Brain microvascular endothelial cell (primary cell): ENCODE results near the gene ZNF526.
A peak's percentile ranks its signal among the peaks of the same experiment; 100 is the strongest.

Experiments
- DNase-seq: peaks from one replicate; pipeline ENCODE4 v3.0.0-alpha.2; 2020
- H3K27ac ChIP-seq: fragments of 250-450 bp; sonication (Bioruptor Pico); 2 replicates; pipeline ENCODE4 v1.5.1; 2020; ENCODE audit warnings: mild to moderate bottlenecking, moderate library complexity
- H3K27me3 ChIP-seq: fragments of 250-450 bp; sonication (Bioruptor Pico); replicated peaks from 2 replicates; pipeline ENCODE4 v1.5.1; 2020; ENCODE audit warnings: mild to moderate bottlenecking
- H3K36me3 ChIP-seq: fragments of 250-450 bp; sonication (Bioruptor Pico); replicated peaks from 2 replicates; pipeline ENCODE4 v1.5.1; 2020; ENCODE audit warnings: mild to moderate bottlenecking
- H3K4me3 ChIP-seq: 2 replicates; pipeline ENCODE4 v1.5.1; 2011; ENCODE audit warnings: low read depth, mild to moderate bottlenecking, control low read depth, low read length, moderate library complexity
- CTCF ChIP-seq: IDR thresholded peaks from 2 replicates; pipeline ENCODE4 v1.5.1; 2011; ENCODE audit warnings: low read depth, mild to moderate bottlenecking, moderate library complexity, low read length, control low read depth, inconsistent platforms; ENCODE audit errors: missing control alignments
- in situ Hi-C: cut with HindIII; loops from 2 replicates; pipeline ENCODE4 v1.10.0; 2017; ENCODE audit warnings: low sequenced_read_pairs, low pct_ligation_motif_present

The ZNF526 gene

GRCh38 chr19:42235181-42235580 is 15.1 kb downstream of the ZNF526 start:
- Histone ChIP-seq H3K27ac (no peak overlapping the region), H3K36me3 (peaks cover 69% of the 10 kb centered on the region), H3K27me3 (no peaks in the 10 kb centered on the region), H3K4me3 (no peak overlapping the region)
- no peak for TF ChIP-seq CTCF
- DNase-seq = no peak
- in situ Hi-C loops = no loop called here

DNA sequence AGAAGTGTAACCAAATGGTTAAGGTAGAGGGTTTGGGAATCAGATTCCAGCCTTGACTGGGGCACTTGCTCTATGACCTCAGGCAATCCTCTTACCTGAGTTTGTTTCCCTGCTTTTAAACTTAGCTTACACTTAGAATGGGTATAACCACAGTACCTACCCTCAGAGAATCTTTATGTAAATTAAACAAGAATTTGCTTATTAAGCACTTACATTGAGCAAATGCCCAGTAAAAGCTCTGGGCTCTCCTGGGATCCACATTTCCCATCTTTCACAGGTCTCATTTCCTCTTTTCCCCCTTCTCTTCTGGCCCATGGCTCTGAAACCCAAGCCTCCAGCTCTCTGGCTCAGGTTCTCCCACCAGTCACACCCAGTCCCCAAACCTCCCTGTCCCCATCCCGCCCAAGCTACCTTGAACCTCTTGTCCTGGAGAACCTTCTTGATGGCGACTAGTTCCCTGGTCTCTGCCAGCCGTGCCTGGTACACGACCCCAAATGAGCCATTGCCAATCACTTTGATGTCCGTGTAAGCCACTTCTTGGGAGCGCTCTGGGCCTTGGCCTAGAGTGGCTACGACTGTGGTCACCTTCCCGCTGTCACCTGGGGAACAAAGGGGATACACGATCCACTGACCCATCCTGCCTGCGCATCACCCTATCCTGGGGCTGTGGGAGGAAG is 19.6 kb downstream of the ZNF526 start:
- no peaks in the 10 kb centered on the region for H3K27me3 ChIP-seq
- no peak overlapping the region for H3K4me3 ChIP-seq
- H3K27ac ChIP-seq = no peak overlapping the region
- in situ Hi-C loops = no loop called here
- TF ChIP-seq CTCF = no peak
- no peak for DNase-seq
- H3K36me3 ChIP-seq = peaks cover 30% of the 10 kb centered on the region

GRCh38 chr19:42241279-42241678 is 21.2 kb downstream of the ZNF526 start:
- in situ Hi-C loops = no loop called here
- Histone ChIP-seq H3K27ac (no peak overlapping the region), H3K27me3 (no peaks in the 10 kb centered on the region), H3K36me3 (peaks cover 15% of the 10 kb centered on the region), H3K4me3 (peak overlapping the region; percentile 83)
- DNase-seq = no peak
- no peak for TF ChIP-seq CTCF

DNA sequence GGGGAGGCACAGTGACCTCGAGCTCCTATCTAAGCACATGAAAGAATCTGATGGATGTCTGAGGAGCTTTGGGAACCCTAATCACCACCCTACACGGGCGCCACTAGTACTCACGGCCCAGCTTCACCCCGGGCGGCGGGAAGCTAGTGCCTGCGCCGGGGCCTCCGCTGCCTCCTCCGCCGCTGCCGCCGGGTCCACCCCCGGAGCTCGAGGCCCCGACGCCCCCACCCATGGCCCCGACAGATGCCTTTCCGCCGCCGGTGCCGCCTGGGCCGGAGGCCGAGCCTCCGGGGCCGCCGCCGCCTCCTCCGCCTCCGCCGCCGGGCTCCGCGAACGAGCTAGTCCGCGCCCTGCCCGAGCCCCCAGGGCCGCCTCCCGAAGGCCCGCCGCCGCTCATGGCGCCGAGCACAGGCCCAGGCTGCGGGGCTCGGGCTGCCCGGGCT is 22.0 kb downstream of the ZNF526 start:
- DNase-seq = no peak
- TF ChIP-seq CTCF = no peak
- Histone ChIP-seq H3K27ac (peak overlapping the region; percentile 32), H3K27me3 (no peaks in the 10 kb centered on the region), H3K36me3 (peaks cover 9% of the 10 kb centered on the region), H3K4me3 (peak overlapping the region; percentile 83)
- in situ Hi-C loops = no loop called here

GRCh38 chr19:42242512-42243409 is 22.6 kb downstream of the ZNF526 start, which contains the start of gene GSK3A:
Gene GSK3A, minus strand, starts transcription at chr19:42242602. Its CDS starts 137 bp downstream, at chr19:42242465.
- TF ChIP-seq CTCF = no peak
- Histone ChIP-seq H3K27ac (peak within 1 kb of the TSS; percentile 60), H3K36me3 (peaks cover 6% of the 10 kb centered on the region), H3K27me3 (no peaks in the 10 kb centered on the region), H3K4me3 (peak within 1 kb of the TSS; percentile 83)
- in situ Hi-C loops = no loop called here
- peak; percentile 99 for DNase-seq
